Colon (tissue), 2 donors: ENCODE data around the gene FUCA1.
"Not testable (repeated sequence)": the region's sequence is repeated elsewhere in the genome, so short reads cannot be mapped to it uniquely, and the experiment has no call there.

ENCODE experiments used
- FAIRE-seq: peaks from 2 replicates; lab custom pipeline; 2012; peaks lifted over from hg19 to GRCh38; lab: Jason Lieb, UNC
- donor health status: control.
- donor health status: control.

FUCA1 gene

GRCh38 chr1:23895993-23896392, 27.9 kb upstream of the FUCA1 start:
- FAIRE-seq = no peak

DNA sequence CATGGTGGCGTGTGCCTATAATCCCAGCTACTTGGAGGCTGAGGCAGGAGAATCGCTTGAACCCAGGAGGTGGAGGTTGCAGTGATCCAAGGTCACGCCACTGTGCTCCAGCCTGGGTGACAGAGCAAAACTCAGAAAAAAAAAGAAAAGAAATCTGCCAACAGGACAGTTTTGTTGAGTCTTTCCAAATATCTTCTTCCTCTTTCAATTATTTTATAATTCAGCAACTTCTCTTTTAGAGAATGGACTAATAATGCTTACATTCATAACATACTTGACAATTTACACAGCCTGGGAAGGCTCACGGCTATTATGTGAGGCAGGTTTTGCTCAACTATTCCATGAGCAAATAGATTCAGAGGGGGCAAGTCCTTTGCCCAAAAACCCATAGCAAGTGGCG, 27.0 kb upstream of the FUCA1 start:
- no peak for FAIRE-seq

- no peak for FAIRE-seq
These were observed 21.0 kb upstream of the FUCA1 start for GRCh38 chr1:23889074-23889473.

DNA sequence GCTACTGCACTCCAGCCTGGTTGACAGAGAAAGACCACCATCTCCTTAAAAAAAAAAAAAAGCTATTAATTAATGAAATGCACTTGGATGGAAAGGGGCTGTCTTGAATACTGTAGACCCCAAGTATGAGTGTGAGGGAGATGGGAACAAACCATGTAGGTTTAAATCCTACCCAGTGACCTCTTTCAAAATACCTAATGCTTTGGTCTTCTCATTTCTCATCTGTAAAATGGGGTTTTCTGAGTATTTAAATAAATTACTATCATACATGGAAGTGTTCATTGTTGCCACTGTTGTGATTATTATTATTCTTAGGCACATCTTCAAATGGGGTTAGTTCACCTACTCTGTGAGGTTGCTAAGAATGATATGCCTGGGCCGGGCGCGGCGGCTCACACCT, 17.1 kb upstream of the FUCA1 start:
- FAIRE-seq = no peak

- no peak for FAIRE-seq
These were observed 14.7 kb upstream of the FUCA1 start for GRCh38 chr1:23882746-23883145.

DNA sequence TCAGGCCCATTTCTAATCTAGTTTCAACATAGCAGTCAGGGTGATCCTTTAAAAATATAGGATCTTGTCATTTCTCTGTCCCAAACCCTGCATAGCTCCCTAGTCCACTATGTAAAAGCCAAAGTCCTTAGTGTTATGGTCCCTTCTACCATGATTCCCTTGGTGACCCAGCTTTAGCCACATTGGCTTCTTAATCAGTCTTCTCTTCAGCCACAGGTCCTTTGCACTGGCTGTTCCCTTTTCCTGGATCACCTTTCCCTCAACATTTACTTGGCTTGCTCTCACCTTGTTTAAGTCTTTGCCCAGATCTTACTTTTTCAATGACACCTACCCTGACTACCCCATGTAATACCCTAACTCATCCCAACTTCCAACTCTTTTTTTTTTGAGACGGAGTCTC, 11.7 kb upstream of the FUCA1 start:
- FAIRE-seq = no peak

DNA sequence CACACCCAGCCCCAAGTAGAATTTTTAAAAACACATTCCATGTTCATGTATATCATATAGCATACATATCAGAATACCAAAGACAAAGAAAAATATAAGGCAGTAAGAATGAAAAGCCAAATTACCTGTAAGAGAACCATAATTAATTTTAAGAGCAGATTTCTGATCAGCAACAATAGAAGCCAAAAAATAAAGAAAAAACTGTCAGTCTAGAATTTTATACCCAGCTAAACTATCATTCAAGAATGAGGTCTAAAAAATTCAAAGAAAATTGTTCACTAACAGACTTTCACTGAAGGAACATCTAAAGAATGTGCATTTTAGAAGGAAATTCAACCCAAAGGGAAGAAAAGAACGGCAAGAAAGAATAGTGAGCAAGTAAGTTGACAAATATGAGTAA, 10.6 kb upstream of the FUCA1 start:
- FAIRE-seq = no peak

GRCh38 chr1:23875382-23875781, 7.3 kb upstream of the FUCA1 start:
- FAIRE-seq = no peak

- no peak for FAIRE-seq
These were observed 4.3 kb upstream of the FUCA1 start for GRCh38 chr1:23872421-23872820.

GRCh38 chr1:23869051-23869450, 961 bp upstream of the FUCA1 start:
- no peak for FAIRE-seq

DNA sequence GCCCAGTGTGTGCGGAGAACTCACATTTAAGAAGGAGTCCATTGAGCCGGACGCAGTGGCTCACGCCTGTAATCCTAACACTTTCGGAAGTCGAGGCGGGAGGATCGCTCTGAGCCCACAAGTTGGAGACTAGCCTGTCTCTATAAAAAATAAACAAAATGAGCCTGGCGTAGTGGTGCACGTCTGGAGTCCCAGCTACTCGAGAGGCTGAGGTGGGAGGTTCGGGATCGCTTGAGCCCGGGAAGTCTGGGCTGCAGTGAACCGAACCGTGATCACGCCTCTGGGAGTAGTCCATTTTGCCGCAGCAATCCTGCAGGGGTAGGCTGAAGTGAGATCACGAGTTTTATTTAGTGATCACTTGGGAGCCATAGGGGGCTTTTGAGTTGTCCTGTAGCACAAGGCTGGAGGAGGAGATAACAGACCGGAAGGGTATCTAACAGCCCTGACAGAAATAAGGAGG, 497 bp upstream of the FUCA1 start:
- FAIRE-seq = no peak

DNA sequence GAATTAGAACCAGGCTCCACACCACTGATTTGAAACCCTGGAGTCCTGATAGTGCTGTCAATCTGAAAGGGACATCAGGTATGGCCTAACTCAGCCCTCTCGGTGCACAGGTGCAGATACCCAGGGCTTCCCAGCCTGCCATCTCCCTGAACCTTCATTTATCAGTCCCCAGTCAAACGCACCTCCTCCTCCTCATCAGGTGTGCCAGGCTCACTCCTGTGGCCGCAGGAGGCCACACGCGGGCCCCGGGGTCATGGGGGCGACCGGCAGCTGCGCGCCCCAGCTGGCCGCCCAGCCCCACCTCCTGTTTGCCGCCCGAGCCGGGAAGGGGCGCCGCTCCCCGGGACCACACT, 572 bp downstream of the FUCA1 start:
- no peak for FAIRE-seq

- FAIRE-seq = no peak
These were observed 2.6 kb downstream of the FUCA1 start for GRCh38 chr1:23865543-23865930.

DNA sequence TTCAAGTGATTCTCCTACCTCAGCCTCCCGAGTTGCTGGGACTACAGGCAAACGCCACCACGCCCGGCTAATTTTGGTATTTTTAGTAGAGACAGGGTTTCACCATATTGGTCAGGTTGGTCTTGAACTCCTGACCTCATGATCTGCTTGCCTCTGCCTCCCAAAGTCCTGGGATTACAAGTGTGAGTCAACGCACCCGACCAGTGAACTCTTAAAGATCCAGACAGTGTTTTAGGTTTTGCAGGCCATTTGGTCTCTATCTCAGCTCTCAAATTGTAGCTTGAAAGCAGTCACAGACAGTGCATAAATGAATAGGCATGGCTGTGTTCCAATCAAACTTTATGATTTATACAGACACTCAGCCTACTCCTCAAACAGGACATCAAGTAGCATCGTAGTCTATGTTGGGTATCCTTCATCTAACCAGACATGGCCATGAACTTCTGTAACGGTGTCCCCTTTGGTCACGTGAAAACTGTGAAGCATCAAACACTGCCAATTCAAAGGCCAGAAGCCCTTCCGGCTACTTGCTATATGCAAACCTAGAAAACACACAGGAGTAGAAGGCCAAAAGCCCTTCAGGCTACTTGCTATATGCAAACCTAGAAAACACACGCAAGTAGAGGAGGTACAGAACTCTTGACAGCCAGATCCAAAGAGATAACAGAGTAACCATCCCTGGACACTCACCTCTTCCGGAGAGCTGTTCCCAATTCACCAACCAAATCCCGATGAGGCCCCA, 3.1 kb downstream of the FUCA1 start:
- no peak for FAIRE-seq

DNA sequence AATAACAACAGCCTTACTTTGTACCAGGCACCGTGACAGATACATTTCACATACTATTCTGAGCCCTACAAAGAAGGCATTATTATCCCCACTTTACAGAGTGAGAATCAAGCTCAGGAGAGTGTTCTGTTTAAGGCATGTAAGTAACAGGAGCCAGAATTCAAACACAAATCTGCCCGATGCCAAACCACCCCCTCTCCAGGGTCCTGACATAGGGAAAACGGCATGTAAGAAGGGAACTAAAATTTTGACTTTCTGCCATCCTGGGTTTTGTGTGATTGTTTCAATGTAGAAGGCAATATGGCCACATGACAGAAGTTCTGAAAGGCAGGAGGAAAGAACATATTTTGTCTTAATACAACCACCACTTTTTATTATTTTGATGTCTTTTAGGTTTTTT, 5.5 kb downstream of the FUCA1 start:
- no peak for FAIRE-seq

DNA sequence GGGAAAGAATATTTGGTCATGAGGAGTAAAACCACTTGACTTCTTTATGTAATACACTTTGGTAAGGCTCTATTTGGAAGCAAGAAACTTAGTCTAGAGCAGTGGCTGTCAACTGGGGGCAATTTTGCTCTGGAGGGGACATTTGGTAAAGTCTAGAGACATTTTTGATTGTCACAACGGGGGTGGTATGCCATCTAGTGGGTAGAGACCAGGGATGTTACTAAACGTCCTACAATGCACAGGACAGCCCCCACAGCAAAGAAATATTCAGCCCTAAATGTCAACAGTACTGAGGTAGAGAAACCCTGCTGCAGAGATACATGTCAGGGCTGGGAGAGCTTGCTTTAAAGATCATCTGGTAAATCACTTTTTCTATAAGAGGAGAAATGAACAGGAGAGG, 13.5 kb downstream of the FUCA1 start:
- no peak for FAIRE-seq

DNA sequence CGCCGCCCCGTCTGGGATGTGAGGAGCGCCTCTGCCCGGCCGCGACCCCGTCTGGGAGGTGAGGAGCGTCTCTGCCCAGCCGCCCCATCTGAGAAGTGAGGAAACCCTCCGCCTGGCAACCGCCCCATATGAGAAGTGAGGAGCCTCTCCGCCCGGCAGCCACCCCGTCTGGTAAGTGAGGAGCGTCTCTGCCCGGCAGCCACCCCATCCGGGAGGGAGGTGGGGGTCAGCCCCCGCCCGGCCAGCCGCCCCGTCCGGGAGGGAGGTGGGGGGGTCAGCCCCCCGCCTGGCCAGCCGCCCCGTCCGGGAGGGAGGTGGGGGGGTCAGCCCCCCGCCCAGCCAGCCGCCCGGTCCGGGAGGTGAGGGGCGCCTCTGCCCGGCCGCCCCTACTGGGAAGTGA, 15.0 kb downstream of the FUCA1 start:
- FAIRE-seq = not testable (repeated sequence)

- FAIRE-seq = not testable (repeated sequence)
These were observed 16.7 kb downstream of the FUCA1 start for GRCh38 chr1:23851406-23851805.

DNA sequence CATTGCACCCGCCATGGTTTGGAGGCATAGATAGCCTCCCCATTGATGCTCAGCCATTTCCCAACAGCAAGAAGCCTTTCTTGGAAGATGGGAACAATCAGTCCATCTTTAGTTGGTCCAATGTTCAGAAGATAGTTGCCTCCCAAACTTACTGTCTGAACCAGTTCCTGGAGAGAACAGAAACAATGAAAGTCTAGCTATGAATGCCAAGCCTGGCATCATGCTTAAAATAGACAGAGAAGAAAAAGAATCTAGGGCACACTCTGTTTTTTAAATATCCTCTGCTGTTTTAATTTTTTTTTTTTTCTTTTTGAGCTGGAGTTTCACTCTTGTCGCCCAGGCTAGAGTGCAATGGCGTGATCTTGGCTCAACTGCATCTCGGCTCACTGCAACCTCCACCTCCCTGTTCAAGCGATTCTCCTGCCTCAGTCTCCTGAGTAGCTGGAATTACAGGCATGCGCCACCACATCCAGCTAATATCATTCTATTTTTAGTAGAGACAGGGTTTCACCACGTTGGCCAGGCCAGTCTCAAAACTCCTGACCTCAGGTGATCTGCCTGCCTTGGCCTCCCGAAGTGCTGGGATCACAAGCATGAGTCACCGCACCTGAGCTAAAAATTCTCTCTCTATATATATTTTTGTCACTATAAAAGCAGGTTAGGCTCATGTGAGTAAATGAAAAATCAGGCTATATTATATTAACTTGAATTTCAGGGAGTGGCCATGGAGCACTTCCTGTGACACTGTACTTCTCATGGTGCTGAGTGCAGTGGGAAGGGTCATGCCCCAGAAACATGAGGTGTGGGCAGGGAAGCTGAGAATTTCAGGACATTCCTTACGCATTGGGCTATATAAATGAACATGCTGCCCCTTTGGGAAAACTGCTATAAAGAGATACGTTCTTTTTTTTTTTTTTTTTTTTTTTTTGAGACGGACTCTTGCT, 19.1 kb downstream of the FUCA1 start:
- FAIRE-seq = no peak

DNA sequence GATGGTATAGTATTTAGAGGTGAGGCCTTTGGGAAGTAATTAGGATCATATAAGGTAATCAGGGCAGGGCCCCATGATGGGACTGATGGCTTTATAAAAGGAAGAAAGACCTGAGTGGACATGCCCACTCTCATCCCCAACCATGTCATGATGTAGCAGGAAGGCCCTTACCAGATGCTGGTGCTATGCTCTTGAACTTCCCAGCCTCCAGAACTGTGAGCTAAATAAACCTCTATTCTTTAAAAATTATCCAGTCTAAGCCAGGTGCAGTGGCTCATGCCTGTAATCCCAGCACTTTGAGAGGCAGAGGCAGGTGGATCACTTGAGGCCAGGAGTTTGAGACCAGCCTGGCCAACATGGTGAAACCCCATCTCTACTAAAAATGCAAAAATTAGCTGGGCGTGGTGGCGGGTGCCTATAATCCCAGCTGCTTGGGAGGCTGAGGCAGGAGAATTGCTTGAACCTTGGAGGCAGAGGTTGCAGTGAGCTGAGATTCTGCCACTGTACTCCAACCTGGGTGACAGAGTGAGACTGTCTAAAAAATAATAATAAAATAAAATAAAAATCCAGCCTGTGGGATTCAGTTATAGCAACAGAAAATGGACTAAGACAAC, 20.5 kb downstream of the FUCA1 start:
- not testable (repeated sequence) for FAIRE-seq

- no peak for FAIRE-seq
These were observed 22.9 kb downstream of the FUCA1 start for GRCh38 chr1:23845163-23845562.

- FAIRE-seq = no peak
These were observed 24.4 kb downstream of the FUCA1 start for GRCh38 chr1:23843644-23844043.

GRCh38 chr1:23838401-23838866, 29.7 kb downstream of the FUCA1 start:
- FAIRE-seq = no peak
